ENCODE results near the gene PHKA2. TPM values are rescaled to one million over a fixed set of nuclear protein-coding genes. Genes with fewer than 3 reads are reported as not detected.

Gene PHKA2
- total and polyA plus RNA-seq, 10 of the 15 experiments (the other 5 are each of a cell fraction or from before 2014, with no cell fraction given) = 1.4 to 25.6 (median 15.4) TPM

- in situ Hi-C loops (cut with MboI) = loop anchor here (5.0 kb wide), 1 partner anchor 208 kb away; no protein-coding TSS in a partner anchor
- no peaks in the 10 kb centered on the region for H3K9me3 ChIP-seq (replicated peaks; ENCODE audit: control insufficient read depth, insufficient read depth, low read length)
- ATAC-seq (no peak), FAIRE-seq (no peak), DNase-seq (ENCODE audit: low read depth, low spot score) (no peak)
- ChIA-PET POLR2A (interaction anchor here (0.6 to 3.5 kb wide), 3 partner anchors 24 to 377 kb away, joined by 3 to 25 read pairs (median 6); no protein-coding TSS in a partner anchor), SMC1A (ENCODE audit: uncharacterized antibody, unreplicated experiment) (interaction anchor here (0.8 to 4.6 kb wide), 7 partner anchors 18 to 198 kb away, joined by 3 to 52 read pairs (median 4); no protein-coding TSS in a partner anchor), RAD21 (ENCODE audit: unreplicated experiment) (interaction anchor here (1.1 to 5.4 kb wide), 3 partner anchors 12 to 177 kb away, joined by 3 to 52 read pairs (median 4); partner anchors contain the start of gene PPEF1), CTCF (interaction anchor here (0.5 to 4.8 kb wide), 9 partner anchors 11 to 495 kb away, joined by 3 to 29 read pairs (median 3); no protein-coding TSS in a partner anchor)
- intact Hi-C loops (cut with micrococcal nuclease; ENCODE audit: unreplicated experiment) = loop anchor here (5.0 kb wide), 2 partner anchors 118 to 493 kb away; no protein-coding TSS in a partner anchor
- no peak overlapping the region for H3K4me3 ChIP-seq
- no peaks in the 10 kb centered on the region for H3K27me3 ChIP-seq (replicated peaks in 1 of 2; ENCODE audit: control insufficient read depth in 2 of 2, insufficient read depth in 2 of 2, low read length in 1 of 2)
- TF ChIP-seq CBFB (IDR thresholded peaks at IDR 0.05; ENCODE audit: low read depth) = no peak
- no peak for TF ChIP-seq BRCA1 (IDR thresholded peaks at IDR 0.05; ENCODE audit: low read depth, low read length)
- TF ChIP-seq, protein P1, sequence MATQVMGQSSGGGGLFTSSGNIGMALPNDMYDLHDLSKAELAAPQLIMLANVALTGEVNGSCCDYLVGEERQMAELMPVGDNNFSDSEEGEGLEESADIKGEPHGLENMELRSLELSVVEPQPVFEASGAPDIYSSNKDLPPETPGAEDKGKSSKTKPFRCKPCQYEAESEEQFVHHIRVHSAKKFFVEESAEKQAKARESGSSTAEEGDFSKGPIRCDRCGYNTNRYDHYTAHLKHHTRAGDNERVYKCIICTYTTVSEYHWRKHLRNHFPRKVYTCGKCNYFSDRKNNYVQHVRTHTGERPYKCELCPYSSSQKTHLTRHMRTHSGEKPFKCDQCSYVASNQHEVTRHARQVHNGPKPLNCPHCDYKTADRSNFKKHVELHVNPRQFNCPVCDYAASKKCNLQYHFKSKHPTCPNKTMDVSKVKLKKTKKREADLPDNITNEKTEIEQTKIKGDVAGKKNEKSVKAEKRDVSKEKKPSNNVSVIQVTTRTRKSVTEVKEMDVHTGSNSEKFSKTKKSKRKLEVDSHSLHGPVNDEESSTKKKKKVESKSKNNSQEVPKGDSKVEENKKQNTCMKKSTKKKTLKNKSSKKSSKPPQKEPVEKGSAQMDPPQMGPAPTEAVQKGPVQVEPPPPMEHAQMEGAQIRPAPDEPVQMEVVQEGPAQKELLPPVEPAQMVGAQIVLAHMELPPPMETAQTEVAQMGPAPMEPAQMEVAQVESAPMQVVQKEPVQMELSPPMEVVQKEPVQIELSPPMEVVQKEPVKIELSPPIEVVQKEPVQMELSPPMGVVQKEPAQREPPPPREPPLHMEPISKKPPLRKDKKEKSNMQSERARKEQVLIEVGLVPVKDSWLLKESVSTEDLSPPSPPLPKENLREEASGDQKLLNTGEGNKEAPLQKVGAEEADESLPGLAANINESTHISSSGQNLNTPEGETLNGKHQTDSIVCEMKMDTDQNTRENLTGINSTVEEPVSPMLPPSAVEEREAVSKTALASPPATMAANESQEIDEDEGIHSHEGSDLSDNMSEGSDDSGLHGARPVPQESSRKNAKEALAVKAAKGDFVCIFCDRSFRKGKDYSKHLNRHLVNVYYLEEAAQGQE (IDR thresholded peaks at IDR 0.05; ENCODE audit: low read depth, low read length) = peak; percentile 71
- no peaks in the 10 kb centered on the region for H3K79me2 ChIP-seq (ENCODE audit: control insufficient read depth, insufficient read depth, low read length)
- no TSS peak for BruUV-seq (replicated peaks)
- H3K4me2 ChIP-seq (ENCODE audit: control insufficient read depth, insufficient read depth) = peak overlapping the region; percentile 83; the same call in 1 of the 2 replicates
- H4K20me1 ChIP-seq (ENCODE audit: control insufficient read depth, insufficient read depth) = no peaks in the 10 kb centered on the region
- H2AFZ ChIP-seq (ENCODE audit: control insufficient read depth, low read depth, low read length) = peak overlapping the region; percentile 24; the same call in 1 of the 2 replicates
- WGBS (ENCODE audit: insufficient coverage, insufficient replicate concordance, low lambda C conversion rate, missing lambda C conversion rate) = 28% methylated on average over 4 of the region's 4 CpGs
- H3K9ac ChIP-seq (ENCODE audit: control insufficient read depth, insufficient read depth, low read length) = no peak overlapping the region
- H3K27ac ChIP-seq (ENCODE audit: control insufficient read depth, insufficient read depth) = peak overlapping the region; percentile 87
- H3K36me3 ChIP-seq (ENCODE audit: control insufficient read depth in 2 of 2, insufficient read depth in 2 of 2, low read length in 1 of 2) = no peaks in the 10 kb centered on the region
- peaks cover 28% of the 10 kb centered on the region for H3K4me1 ChIP-seq (ENCODE audit: control insufficient read depth, insufficient read depth, low read length)
These were observed 99.0 kb downstream of the PHKA2 start for GRCh38 chrX:18884916-18885315.

Data from GM12878 (cell line).